ENCODE measurements around the gene ORC2.

GRCh38 chr2:200945395-200945729 lies 18.1 kb downstream of the ORC2 start:
- no peak for TF ChIP-seq CTCF (IDR thresholded peaks at IDR 0.05)
- TF ChIP-seq NFIC (IDR thresholded peaks at IDR 0.05; ENCODE audit: borderline replicate concordance) = no peak
- no peak for TF ChIP-seq JUND (IDR thresholded peaks at IDR 0.05)
- no peak for TF ChIP-seq GABPA (IDR thresholded peaks at IDR 0.05; ENCODE audit: low read depth)
- no peak for TF ChIP-seq EZH2phosphoT487 (IDR thresholded peaks at IDR 0.05; ENCODE audit: borderline replicate concordance, low read depth)
- no peak for TF ChIP-seq POLR2AphosphoS5 (IDR thresholded peaks at IDR 0.05; ENCODE audit: low read depth, low read length)
- TF ChIP-seq NRF1 (IDR thresholded peaks at IDR 0.05; ENCODE audit: low read depth, low read length) = no peak
- TF ChIP-seq EP300 (IDR thresholded peaks at IDR 0.05; ENCODE audit: borderline replicate concordance in 1 of 2, low read depth in 1 of 2, low read length in 1 of 2) = no peak
- TF ChIP-seq TCF12 (IDR thresholded peaks at IDR 0.05) = no peak

Measured in SK-N-SH (cell line).